ENCODE results near the gene NABP2.
"Not testable (repeated sequence)": the region's sequence is repeated elsewhere in the genome, so short reads cannot be mapped to it uniquely, and the experiment has no call there.

Gene NABP2

DNA sequence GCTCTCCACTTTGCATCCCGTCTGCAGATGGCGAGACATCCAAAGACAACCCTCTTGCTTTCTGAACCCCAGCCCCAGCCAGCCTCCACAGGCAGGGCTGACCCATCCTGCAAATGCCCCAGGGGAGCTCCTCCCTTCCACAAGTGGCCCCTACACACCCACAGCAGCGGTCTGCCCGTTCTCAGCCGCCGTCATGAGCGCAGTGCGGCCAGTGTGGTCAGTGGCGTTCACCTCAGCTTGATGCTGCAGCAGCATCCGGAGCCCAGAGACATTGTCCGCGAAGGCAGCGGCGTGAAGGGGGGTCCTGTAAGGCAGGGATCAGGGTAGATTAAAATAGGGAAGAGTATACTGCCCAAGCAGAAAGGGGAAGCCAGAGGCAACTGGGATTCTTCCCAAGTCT, 20.4 kb downstream of the NABP2 start:
- no peak for DNase-seq (ENCODE audit: low read depth in 2 of 2)

DNA sequence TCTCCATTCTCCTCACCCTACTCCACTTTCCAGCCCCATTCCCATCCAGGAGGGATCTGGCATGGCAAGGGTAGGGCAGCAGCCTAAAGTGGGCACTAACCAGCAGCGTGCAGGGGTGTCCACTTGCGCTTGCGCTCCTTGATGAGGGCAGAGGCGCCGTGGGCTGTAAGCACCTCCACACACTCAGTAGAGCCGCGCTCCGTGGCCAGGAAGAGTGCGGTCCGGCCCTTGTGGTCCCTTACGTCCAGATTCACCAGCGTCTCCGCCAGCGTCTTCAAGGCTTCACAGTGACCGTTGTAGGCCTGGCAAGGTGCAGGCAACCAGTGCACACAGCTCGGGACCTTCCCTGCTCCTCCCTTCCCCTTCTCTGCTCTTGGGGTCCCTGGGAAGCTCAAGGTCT, 23.8 kb downstream of the NABP2 start:
- no peak for DNase-seq (ENCODE audit: low read depth in 2 of 2)

DNA sequence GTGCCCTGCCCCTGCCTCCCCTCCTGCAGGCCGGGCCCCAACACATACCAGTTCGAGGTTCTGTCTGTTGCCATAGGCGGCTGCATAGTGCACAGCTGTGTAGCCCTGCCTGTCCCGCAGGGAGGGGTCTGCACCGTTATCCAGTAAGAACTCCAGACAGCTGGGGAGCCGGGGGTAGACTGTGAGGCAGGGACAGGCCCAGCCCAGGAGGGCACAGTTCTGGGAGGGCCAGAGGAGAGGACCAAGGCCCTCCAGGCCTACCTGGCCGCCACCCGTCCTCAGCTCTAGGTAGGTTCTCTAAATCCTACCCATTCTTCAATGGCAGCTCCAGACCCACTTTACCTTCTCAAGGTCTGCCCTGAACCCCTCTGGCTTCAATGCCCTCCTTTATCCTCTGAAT, 24.6 kb downstream of the NABP2 start:
- DNase-seq (ENCODE audit: low read depth in 2 of 2): no peak

DNA sequence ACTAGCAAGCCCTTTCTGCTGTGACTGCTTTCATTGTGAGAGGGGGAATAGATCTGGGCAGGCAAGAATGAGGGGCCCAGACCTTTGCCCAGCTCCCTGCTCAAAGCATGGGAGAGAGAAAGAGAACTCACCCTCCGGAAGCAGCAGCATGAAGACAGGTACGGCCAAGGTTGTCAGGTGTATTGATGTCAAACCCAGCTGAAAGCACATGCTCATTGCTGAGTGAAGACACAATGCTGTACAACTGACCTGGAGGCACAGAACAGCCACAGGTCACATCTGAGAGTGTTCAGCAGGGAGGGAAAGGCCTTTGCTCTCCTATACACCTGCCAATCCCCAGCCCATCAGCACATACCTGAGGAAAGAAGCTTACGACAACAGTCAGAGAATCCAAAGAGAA, 28.5 kb downstream of the NABP2 start:
- DNase-seq (ENCODE audit: low read depth in 2 of 2): no peak

DNA sequence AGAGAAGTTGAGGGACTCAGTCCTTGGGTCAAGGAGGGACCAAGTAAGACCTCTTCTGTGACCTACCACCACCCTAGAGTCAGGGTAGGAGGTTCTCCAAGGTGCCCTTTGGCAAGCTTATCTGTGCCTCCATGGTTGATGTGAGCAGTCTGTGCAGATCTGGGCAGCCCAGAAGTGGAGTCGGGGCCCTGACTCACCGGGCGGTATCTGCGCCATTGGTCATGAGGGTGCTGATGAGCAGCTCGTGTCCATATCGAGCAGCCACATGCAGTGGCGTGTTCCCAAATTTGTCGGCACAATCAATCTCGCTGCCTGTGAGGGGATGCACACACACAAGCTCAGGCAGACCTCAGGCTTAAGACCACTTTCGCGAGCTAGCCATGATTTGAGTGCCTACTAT, 28.9 kb downstream of the NABP2 start:
- DNase-seq (ENCODE audit: low read depth in 2 of 2): no peak

DNA sequence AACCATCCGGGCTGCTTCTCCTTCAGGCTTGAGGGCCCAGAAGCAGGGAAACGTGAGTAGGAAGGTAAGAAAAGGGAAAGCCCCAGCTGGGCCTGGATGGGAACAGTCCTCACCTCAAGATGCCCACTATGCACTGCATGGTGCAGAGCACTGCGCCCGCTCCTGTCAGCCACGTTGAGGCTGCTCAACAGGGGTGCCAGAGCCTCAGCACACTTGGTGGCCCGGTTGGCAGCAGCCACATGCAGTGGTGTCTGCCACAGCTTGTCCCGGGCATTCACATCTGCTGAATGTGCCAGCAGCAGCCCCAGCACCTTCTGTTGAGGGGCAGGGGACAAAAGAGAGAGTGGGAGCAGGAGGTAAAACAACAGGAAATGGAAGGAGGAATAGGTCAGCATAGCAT, 31.5 kb downstream of the NABP2 start:
- DNase-seq (ENCODE audit: low read depth in 2 of 2): no peak

DNA sequence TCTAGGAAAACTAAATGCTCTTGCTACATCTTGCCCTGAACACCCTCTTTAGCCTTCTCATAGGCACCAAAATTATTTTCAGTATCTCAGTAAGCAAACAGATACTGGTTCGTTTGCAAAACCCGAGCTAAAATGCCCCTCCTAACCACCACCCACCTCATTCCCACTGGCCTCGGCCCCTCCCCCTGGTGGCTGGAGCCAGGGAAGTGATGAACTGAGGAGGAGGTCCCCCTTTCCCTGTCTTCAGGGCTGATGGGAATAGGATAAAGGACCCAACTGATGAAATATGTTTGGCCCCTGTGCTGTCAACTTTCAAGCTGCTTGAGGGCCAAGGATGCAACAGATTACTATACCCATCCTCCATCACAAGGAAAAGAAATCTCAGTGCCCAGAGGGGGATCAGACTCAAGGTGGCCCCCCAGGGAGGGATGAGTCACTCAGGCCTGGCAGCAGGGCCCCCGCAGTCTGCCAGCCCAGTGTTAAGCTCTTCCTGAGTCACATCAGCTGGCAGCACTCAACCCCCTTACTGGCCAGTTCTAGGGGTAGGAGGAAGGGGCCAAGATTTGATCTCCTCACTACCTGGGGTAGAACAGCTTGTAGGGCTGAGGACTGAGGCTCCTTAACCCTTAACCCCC, 32.3 kb downstream of the NABP2 start:
- no peak for DNase-seq (ENCODE audit: low read depth in 2 of 2)

DNA sequence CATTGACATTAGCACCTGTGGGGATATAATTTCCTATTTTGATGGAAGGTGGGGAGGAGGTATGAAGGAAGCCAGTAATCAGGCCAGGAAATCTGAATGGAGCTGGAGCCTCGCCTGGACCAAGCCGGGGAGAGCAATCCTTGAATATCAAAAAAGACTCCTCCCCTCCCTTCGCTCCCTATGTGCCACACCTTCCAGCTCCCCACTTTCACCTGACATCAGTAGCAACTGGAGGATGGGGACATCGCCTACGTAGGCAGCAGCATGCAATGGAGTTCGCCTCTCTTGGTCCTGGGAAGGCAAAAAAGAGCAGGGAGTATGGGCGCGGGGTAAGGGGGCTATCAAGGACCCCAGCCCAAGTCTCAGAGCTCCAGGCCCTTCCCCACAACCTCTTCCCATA, 32.9 kb downstream of the NABP2 start:
- no peak for DNase-seq (ENCODE audit: low read depth in 2 of 2)

DNA sequence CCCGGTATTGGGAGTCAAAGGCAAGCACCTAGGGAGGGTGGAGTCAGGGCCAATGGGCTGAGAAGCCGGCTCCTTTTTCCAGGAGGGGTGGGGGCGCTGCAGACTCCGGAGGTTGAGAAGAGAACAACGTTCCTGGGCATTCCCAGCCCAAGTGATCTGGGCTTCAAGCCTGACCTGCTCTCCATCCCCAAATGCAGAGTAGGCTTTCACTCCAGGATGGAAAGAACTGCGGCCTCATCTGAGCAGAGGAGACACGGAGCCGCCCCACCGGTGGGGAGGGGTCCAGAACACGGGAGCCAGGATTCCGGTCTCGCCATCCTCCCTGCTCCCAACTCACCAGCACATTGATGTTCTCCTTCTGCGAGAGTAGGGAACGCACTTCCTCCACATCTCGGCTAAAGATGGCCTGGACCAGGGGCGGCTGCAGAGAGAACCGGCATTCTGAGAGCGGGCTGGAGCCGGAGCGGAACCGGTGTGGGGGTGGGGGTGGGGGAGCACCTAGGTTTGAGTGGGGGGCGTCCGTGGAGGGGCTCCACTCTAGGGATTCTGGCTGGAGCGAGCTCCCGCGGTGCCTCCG, 33.4 kb downstream of the NABP2 start:
- DNase-seq (ENCODE audit: low read depth in 2 of 2): no peak

DNA sequence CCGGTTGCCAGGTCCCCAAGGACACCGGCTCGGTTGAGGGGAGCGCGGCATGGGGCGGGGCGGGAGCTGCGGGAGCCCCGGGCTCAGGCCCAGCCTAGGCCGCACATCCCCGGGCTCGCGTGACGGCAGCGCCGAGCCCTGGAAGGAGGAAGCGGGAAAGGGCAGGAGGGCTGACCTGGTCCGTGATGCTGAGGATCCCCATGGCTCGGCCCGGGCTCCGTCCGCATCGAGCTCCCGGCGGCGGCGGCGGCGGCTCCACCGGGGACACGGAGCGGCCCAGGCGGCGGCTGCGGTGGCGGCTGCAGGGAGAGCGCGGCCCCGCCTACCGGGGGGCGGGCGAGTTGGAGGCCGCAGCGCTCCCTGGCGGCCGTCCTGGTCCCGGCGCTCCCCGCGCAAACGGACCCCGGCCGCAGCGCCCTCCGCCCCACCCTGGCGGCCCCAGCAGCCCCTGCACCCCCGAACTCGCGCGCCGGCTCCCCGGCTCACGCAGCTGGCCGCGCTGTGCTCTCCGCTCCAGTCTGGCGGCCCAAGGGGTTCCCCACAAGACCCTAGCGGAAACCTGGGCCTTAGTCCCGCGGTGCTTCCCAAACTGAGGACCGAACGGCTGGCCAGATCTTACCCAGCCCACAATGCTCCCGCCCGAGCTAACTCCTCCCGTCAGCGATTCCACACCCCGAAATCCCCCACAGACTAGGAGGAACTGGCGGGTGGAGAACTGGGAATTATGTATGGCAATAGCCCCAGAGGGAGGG, 34.1 kb downstream of the NABP2 start, which contains the start of gene ANKRD52:
TSS of gene ANKRD52 (minus strand) at position 317 of the 752 bp plus-strand sequence. CDS start at position 202, 115 bp downstream.
- DNase-seq (ENCODE audit: low read depth in 2 of 2): peak; percentile 74 to 82

DNA sequence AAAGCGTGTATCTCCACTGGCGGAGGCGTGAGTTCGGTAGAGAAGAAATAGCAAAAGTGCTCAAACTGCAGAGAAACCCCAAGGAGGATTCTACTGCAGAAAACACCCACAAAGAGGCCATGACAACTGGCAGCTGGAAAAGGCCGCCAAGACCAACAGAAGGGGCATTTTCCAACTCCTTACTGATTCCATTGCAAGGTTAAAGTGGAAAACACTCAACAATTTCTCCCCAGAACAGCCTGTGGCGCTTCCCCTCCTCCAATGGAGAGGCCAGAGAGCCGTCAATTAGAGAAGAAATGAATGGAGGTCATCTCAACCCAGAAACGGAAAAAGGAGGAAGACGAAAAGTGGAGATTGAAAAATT, 34.7 kb downstream of the NABP2 start:
- no peak for DNase-seq (ENCODE audit: low read depth in 2 of 2)

DNA sequence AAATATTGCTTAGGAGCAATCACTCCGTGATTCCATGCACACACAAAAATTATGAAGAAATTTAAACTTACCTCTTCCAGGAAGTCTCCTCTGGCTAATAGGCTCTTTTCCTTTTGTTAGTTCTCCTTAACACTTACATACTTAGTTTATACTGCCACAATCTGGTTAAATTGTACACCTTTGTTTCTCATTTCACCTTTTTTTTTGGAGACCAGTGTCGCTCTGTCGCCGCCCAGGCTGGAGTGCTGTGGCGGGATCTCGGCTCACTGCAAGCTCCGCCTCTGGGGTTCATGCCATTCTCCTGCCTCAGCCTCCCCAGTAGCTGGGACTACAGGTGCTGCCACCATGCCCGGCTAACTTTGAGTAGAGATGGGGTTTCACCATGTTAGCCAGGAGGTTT, 36.2 kb downstream of the NABP2 start:
- DNase-seq (ENCODE audit: low read depth in 2 of 2): no peak

DNA sequence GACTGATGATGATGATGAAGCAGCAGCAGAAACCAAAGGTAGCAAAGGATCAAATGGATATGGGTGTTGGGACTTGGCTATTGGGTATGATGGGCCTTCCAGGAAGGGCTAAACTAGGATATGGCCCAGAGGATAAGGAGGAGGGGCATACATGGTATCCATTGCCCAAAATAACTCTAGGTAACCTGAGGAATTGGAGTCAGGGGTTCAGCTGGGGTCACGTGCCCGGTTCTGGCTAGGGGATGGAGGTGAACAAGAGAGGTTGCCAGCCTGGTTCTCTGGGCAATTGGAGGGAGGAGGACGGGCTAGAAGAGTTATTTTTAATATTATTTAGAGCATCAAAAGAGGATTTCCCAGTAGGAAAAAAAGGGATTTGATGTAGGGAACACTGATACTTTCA, 36.8 kb downstream of the NABP2 start:
- DNase-seq (ENCODE audit: low read depth in 2 of 2): no peak

DNA sequence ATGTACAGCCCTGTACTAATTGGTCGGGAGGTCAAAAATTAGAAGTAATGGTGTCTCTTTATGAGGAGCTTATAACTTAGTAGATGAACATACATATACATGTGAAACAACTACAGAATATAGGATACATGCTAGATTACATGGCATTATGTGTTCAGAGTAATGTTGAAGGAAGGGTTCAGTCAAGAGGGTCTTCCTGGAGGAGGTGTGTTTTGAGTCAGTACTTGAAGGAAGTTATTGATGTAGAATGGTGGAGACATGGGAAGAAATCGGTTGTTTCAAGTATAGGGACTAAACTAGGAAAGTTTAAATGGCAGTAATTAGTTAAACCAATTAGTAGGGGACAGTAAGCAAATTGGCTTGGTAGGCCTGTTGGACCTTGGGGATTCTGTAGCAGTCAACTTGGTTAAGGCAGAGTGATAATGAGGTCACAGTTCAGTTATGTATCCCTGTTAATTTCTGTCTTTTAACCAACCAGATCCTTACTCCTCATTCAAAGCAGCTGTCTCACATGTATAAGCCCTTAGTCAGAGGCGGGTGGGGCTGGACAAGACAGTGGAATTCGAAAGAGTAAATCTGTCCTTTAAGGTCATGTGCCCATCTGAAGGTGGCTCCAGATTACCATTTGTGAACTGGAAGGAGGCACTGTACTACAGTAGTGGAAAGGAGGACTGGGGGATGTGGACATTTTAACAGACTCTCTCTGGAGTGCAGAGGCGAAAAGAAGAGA, 37.5 kb downstream of the NABP2 start:
- no peak for DNase-seq (ENCODE audit: low read depth in 2 of 2)

DNA sequence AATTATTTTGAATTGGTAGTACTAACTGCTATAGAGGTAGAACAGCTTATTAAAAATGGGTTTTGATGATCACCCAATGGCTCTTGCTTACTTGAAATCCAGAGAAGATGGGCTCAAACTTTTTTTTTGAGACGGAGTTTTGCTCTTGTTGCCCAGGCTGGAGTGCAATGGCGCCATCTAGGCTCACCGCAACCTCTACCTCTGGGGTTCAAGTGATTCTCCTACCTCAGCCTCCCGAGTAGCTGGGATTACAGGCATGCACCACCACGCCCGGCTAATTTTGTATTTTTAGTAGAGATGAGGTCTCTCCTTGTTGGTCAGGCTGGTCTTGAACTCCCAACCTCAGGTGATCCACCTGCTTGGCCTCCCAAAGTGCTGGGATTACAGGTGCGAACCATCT, 38.8 kb downstream of the NABP2 start:
- not testable (repeated sequence) for DNase-seq (ENCODE audit: low read depth in 2 of 2)

DNA sequence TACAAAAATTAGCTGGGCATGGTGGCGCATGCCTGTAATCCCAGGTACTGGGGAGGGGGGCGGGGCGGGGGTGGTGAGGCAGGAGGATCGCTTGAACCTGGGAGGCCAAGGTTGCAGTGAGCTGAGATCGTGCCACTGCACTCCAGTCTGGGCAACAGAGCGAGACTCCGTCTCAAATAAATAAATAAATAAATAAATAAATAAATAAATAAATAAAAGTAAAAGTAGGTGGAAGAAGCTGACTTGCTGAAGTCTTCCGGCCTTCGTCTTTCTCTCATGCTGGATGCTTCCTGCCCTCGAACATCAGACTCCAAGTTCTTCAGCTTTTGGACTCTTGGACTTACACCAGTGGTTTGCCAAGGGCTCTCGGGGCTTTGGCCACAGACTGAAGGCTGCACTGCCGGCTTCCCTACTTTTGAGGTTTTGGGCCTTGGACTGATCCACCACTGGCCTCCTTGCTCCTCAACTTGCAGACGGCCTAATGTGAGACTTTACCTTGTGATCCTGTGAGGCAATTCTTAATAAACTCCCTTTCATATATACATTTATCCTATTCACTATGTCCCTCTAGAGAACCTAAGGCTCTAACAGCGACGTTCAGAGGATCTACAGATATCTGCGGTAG, 42.0 kb downstream of the NABP2 start:
- DNase-seq (ENCODE audit: low read depth in 2 of 2): not testable (repeated sequence)

DNA sequence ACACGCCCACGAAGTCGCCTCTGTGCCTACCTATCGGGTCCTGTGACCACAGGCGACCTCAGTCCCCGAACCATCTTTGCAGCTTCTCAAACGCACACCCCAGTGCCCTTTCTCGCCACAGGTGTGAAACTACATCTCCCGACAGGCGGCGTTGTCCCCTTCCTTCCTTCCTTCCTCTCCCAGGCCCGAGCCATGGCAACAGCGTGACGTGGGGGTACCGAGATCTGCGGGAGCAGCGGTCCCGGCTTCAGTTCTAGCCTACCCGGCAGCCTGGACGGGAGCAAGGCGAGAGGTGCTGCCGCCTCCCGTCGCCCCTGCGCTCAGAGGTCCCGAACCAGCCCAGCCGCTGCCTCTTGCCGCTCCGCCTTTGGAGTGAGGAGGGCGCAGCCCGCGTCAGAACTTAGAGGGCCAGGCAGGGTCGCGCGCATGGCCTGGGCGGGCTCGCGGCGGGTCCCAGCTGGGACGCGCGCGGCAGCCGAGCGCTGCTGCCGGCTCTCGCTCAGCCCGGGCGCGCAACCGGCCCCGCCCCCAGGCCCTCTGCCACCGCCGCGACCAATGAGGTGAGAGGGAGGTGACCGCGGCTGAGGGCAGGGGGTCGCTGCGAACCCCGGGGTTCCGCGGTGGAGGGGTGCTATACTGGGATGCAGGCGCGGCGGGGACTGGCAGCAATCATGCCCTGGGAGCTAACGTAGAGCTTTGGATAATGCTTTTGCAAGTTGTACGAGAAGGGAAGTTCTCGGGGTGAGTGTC, 42.7 kb downstream of the NABP2 start, which contains the start of gene COQ10A:
TSS of gene COQ10A (plus strand) at position 250 of the 750 bp plus-strand sequence. CDS start at position 427, 177 bp downstream.
- DNase-seq (ENCODE audit: low read depth in 2 of 2): peak; percentile 71 to 77

DNA sequence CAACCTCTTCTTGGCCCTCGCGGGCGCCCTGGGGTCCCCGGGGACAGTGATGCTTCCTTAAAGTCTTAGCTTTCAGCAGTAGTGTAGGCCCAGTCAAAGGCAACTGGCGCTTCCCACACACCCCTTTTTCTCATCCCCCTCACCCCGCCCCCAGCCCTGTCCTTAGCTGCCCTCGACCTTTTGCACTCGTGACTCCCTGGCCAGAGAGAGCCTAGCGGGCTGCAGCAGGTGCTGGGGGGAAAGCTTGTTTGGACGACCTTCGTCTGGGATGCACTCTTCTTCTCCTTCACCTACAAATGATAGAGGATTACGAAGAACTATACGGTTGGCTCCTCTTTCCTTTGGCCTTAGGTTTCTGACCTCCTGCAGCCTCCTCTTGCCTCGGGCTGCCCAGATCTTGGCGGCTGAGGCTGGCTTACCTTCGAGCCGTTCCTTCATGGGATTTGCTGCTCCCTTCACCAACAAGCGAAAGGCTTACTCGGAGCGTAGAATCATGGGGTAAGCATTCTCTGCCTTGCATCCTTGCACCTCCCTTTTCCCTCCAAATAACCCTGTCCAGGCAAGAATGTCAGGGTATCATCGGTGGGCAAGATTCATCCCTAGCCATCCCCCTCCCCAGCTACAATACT, 43.4 kb downstream of the NABP2 start:
- no peak for DNase-seq (ENCODE audit: low read depth in 2 of 2)

DNA sequence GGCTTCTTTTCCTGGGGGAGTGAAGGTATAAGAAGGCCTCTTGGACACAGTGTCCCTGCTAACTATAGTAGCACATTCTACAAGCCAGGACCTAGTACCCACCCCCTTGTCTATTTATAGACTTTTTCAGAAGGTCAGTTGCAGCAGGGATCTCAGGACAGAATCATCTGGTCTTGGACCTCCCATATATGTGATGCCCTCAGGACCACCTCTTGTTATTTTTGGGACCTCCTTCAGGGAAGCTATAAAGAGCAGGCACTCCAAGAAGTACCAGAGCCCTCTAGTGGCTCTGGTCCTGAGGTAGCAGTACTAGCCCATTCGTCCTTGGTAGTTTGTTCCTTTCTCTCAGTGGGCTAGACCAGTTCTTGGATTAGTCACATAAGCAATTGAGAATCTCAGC, 46.9 kb downstream of the NABP2 start:
- DNase-seq (ENCODE audit: low read depth in 2 of 2): no peak

DNA sequence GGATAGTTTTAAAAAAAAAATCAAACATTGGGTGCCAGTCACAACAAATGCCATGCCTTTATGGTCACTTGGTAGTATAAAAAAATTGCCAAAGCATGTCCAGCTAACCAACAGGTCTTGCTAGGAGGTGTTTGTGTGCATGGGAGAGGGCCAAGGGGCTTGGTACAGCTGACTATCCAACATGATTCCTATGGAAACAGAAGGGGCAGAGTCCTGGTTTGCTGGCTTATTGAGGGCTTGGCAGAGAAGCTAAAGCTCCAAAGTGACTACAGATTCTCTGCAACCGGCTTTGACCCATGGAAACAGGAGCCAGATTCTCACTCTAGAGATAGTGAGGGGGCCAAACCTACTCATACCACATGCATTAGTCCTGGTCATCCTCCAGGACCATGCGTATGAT, 48.3 kb downstream of the NABP2 start:
- not testable (repeated sequence) for DNase-seq (ENCODE audit: low read depth in 2 of 2)

DNA sequence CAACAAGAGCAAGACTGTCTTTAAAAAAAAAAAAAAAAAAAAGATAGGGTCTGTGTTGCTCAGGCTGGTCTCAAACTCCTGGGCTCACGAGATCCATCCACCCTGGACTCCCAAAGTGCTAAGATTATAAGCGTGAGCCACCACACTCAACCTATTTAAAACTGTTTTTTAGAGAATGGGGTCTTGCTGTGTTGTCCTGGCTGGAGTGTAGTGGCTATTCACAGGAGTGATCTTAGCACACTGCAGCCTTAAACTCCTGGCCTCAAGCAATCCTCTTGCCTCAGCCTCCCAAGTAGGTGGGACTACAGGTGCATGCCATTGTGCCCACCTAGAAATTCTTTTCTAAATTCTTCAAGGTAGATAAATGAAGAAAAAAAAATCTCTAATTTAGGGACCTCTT, 50.2 kb downstream of the NABP2 start:
- no peak for DNase-seq (ENCODE audit: low read depth in 2 of 2)
